Activated T-cell treated with anti-CD3 and anti-CD28 coated beads, Interleukin-2, amount 50 U/mL, for 4 hours (primary cell): ENCODE data around the gene MDN1. TPM values are rescaled to one million over a fixed set of nuclear protein-coding genes. Genes with fewer than 3 reads are reported as not detected.

Source experiments
- ATAC-seq, 2 donors: fragments of 200-7000 bp; cut with Tn5 transposase; one replicate each; pipeline ENCODE4 v1.10.0; 2021
- DNase-seq: peaks from one replicate; pipeline ENCODE4 v3.0.0-alpha.2; 2020
- H3K27me3 Mint-ChIP-seq: one replicate; pipeline ENCODE4 v1.8.0; 2021; ENCODE audit warnings: low read depth, mixed read lengths
- H3K36me3 Mint-ChIP-seq: one replicate; pipeline ENCODE4 v1.8.0; 2022; ENCODE audit warnings: mixed read lengths; ENCODE audit not compliant: insufficient read depth
- H3K4me1 Mint-ChIP-seq: one replicate; pipeline ENCODE4 v1.8.0; 2021; ENCODE audit warnings: low read depth, mixed read lengths
- H3K4me3 Mint-ChIP-seq: one replicate; pipeline ENCODE4 v1.8.0; 2021; ENCODE audit warnings: mild to moderate bottlenecking, moderate library complexity, mixed read lengths
- H3K9me3 Mint-ChIP-seq: one replicate; pipeline ENCODE4 v1.8.0; 2021; ENCODE audit warnings: mixed read lengths
- total RNA-seq, 3 donors: library from RNA; stranded (reverse); gene quantifications; one replicate each; pipeline ENCODE4 v1.2.1, GENCODE V29; 2021

The MDN1 gene
- total RNA-seq, 3 donors from 2014 or later: 74.7 to 93.0 (median 86.3) TPM

- Mint-ChIP-seq H3K4me1 (no peaks in the 10 kb centered on the region), H3K4me3 (no peak overlapping the region), H3K9me3 (no peaks in the 10 kb centered on the region), H3K36me3 (peaks cover 6% of the 10 kb centered on the region), H3K27me3 (no peaks in the 10 kb centered on the region)
- ATAC-seq: no peak
- DNase-seq: no peak
These were observed 203.1 kb downstream of the MDN1 start for GRCh38 chr6:89616531-89616930.

DNA sequence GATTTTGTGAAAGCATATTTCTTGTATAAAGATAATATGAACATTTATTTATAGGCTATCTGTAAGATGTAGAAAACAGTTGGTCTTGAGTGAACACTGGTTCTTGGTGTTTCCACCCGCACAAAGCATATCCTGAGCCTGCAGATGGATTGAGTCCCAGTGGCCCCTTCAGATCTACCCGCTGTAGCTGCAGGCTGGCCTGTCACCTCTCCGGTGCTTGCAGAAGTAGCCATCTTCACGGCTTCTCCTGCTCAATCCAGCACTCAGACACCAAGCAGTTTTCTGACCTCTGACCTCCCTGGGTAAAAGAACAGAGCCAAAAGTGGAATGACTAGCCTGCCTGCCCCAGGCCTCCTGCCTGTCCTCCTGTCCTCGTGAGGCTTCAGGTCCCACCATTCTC lies 203.7 kb downstream of the MDN1 start:
- Mint-ChIP-seq H3K9me3 (no peaks in the 10 kb centered on the region), H3K27me3 (no peaks in the 10 kb centered on the region), H3K36me3 (peaks cover 4% of the 10 kb centered on the region), H3K4me1 (no peaks in the 10 kb centered on the region), H3K4me3 (no peak overlapping the region)
- DNase-seq: no peak
- no peak for ATAC-seq

DNA sequence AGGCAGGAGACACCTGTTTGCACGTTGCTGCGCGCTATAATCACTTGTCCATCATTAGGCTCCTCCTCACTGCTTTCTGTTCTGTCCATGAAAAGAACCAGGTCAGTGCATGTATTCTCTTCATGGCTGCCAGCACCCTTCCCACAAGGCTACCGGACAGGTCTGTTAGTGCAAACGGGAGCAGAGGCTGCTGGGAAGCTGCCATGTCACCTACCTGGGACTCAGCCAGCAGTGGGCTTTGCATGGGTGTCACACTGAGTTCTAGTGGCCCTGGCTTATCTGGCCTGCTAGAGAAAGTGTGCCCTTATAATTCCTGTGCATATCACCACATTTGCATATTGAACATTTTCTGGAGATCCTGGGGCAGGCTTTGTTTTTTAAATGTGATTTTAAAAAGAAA lies 205.8 kb downstream of the MDN1 start:
- ATAC-seq: no peak
- no peak overlapping the region for H3K4me3 Mint-ChIP-seq
- H3K9me3 Mint-ChIP-seq: no peaks in the 10 kb centered on the region
- peaks cover 2% of the 10 kb centered on the region for H3K36me3 Mint-ChIP-seq
- H3K27me3 Mint-ChIP-seq: no peaks in the 10 kb centered on the region
- no peak for DNase-seq
- peaks cover 2% of the 10 kb centered on the region for H3K4me1 Mint-ChIP-seq

GRCh38 chr6:89612121-89612520 lies 207.5 kb downstream of the MDN1 start:
- Mint-ChIP-seq H3K4me1 (peaks cover 2% of the 10 kb centered on the region), H3K9me3 (no peaks in the 10 kb centered on the region), H3K36me3 (peaks cover 2% of the 10 kb centered on the region), H3K27me3 (no peaks in the 10 kb centered on the region), H3K4me3 (no peak overlapping the region)
- ATAC-seq (no peak), DNase-seq (no peak)

- DNase-seq: no peak
- Mint-ChIP-seq H3K36me3 (peaks cover 2% of the 10 kb centered on the region), H3K4me3 (no peak overlapping the region), H3K9me3 (no peaks in the 10 kb centered on the region), H3K4me1 (peaks cover 2% of the 10 kb centered on the region), H3K27me3 (no peaks in the 10 kb centered on the region)
- ATAC-seq: no peak
These were observed 207.9 kb downstream of the MDN1 start for GRCh38 chr6:89611666-89612065.

DNA sequence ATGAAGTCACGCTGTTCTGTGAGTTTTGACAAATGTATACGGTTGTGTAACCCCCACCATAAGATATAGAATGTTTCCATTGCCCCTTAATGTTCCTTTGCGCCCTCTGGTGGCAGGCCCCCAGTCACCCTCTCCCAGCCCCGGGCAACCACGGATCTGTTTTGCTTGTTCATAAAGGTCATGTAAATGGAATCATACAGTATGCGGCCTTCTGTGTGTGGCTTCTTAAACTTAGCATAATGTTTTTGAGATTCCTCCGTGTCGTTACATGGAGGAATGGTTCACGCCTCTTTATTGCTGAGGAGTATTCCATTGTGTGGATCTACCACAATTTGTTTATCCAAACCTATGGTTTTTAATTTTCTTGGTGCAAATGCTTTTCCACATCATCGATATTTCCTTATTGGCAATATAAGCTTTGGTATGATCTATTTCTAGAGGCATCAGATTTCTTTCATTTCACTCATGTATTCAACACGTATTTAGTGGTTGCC lies 209.4 kb downstream of the MDN1 start:
- Mint-ChIP-seq H3K4me3 (no peak overlapping the region), H3K36me3 (peaks cover 2% of the 10 kb centered on the region), H3K4me1 (peaks cover 2% of the 10 kb centered on the region), H3K27me3 (no peaks in the 10 kb centered on the region), H3K9me3 (no peaks in the 10 kb centered on the region)
- DNase-seq: peak; percentile 81
- peak; percentile 79 to 86 for ATAC-seq

- Mint-ChIP-seq H3K27me3 (no peaks in the 10 kb centered on the region), H3K4me3 (no peak overlapping the region), H3K9me3 (no peaks in the 10 kb centered on the region), H3K36me3 (no peaks in the 10 kb centered on the region), H3K4me1 (peaks cover 2% of the 10 kb centered on the region)
- no peak for ATAC-seq
- DNase-seq: no peak
These were observed 213.7 kb downstream of the MDN1 start for GRCh38 chr6:89605861-89606260.

DNA sequence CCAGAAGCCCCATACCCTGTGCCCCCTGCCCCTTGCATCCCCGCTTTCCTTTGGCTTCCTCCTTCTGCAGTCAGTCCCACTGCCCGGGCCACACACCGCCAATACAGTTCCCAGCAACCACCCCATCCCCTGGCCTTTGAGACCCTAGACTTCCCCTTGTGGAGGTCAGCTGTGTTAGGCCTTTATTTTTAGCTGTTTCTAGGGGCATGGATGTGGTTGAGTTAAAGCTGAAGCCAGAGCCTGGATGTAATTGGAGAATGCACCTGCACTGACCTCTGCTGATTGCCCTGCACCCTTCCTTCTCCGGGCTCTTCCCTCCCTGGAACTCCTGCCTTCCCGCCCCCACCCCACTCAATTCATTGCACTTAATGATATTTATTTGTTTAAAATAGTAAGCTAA lies 214.9 kb downstream of the MDN1 start:
- DNase-seq (no peak), ATAC-seq (no peak)
- no peaks in the 10 kb centered on the region for H3K9me3 Mint-ChIP-seq
- no peaks in the 10 kb centered on the region for H3K4me1 Mint-ChIP-seq
- no peak overlapping the region for H3K4me3 Mint-ChIP-seq
- no peaks in the 10 kb centered on the region for H3K27me3 Mint-ChIP-seq
- H3K36me3 Mint-ChIP-seq: no peaks in the 10 kb centered on the region

DNA sequence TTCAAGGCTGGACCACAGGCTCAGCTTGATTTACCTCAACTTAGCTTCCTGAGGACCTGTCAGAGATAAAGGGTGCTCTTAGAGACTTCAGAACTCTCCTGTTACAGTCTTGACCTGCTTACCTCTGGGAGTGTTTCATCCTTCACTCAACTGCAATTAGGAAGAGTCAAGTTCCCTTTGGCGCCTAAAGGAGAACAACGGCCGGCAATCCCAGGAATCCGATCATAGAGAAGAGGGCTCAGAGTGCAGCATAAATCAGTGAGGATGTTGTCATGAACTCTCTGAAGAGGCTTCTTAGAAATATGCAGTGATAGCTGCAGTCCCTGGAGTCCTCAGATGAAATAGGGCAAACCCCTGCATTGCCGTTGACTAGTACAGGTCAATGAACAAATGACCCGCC lies 217.4 kb downstream of the MDN1 start:
- ATAC-seq: no peak
- no peak for DNase-seq
- Mint-ChIP-seq H3K4me3 (no peak overlapping the region), H3K27me3 (no peaks in the 10 kb centered on the region), H3K9me3 (peaks cover 5% of the 10 kb centered on the region), H3K4me1 (peaks cover 3% of the 10 kb centered on the region), H3K36me3 (peaks cover 5% of the 10 kb centered on the region)

- H3K9me3 Mint-ChIP-seq: peaks cover 5% of the 10 kb centered on the region
- H3K4me3 Mint-ChIP-seq: no peak overlapping the region
- ATAC-seq (no peak), DNase-seq (no peak)
- H3K4me1 Mint-ChIP-seq: peaks cover 17% of the 10 kb centered on the region
- H3K36me3 Mint-ChIP-seq: peaks cover 5% of the 10 kb centered on the region
- H3K27me3 Mint-ChIP-seq: no peaks in the 10 kb centered on the region
These were observed 219.9 kb downstream of the MDN1 start for GRCh38 chr6:89599727-89600126.

- no peak for ATAC-seq
These were observed 221.6 kb downstream of the MDN1 start for GRCh38 chr6:89597988-89598387.

GRCh38 chr6:89597372-89597771 lies 222.2 kb downstream of the MDN1 start:
- H3K4me1 Mint-ChIP-seq: peaks cover 17% of the 10 kb centered on the region
- ATAC-seq (no peak), DNase-seq (no peak)
- H3K9me3 Mint-ChIP-seq: peaks cover 5% of the 10 kb centered on the region
- H3K27me3 Mint-ChIP-seq: no peaks in the 10 kb centered on the region
- peaks cover 5% of the 10 kb centered on the region for H3K36me3 Mint-ChIP-seq
- no peak overlapping the region for H3K4me3 Mint-ChIP-seq

More at GRCh38 chr6:89597988-89598387, 221.6 kb downstream of the MDN1 start:
- H3K4me1 Mint-ChIP-seq: peaks cover 17% of the 10 kb centered on the region
- peaks cover 5% of the 10 kb centered on the region for H3K36me3 Mint-ChIP-seq
- peaks cover 5% of the 10 kb centered on the region for H3K9me3 Mint-ChIP-seq
- no peak overlapping the region for H3K4me3 Mint-ChIP-seq
- H3K27me3 Mint-ChIP-seq: no peaks in the 10 kb centered on the region
- DNase-seq: no peak

DNA sequence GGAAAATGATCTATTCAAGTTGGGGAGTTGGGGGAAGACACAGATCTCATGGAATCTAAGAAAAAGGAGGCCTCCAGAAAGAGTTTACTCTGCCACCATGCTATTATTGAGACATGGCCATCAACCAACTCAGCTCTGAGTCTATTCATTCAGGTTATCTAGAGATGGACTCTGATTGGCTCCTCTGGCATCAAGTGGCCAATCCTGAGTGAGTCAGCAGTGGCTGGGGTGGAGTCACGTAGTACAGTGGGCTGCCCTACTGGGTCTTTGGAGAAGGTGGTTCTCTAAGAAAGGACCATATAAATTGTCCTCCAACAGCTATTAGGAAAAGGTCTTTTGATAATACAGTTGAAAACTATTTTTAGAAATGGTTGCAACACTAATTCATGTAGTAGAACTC lies 223.1 kb downstream of the MDN1 start:
- no peak overlapping the region for H3K4me3 Mint-ChIP-seq
- H3K36me3 Mint-ChIP-seq: peaks cover 5% of the 10 kb centered on the region
- no peaks in the 10 kb centered on the region for H3K27me3 Mint-ChIP-seq
- peaks cover 17% of the 10 kb centered on the region for H3K4me1 Mint-ChIP-seq
- no peak for DNase-seq
- H3K9me3 Mint-ChIP-seq: peaks cover 5% of the 10 kb centered on the region
- ATAC-seq: no peak

DNA sequence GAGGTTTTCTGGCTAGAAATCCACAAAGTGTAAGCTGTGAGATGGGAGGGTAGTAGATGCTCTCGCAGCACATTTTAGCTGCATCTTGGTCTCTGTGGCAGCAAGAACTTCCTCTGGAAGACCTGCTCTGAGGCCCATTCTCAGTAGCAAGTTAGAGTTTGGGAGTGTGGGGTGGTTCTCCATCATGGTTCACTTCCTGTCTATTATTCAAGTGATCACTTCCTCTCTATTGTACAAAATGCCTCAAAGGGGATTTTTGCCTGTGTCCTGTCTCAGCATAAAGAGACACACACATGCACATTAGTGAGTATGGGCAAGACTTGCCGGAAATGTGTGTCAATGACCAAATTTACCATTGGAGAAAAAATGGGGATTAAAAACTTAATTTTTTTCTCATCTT lies 223.5 kb downstream of the MDN1 start:
- Mint-ChIP-seq H3K36me3 (peaks cover 5% of the 10 kb centered on the region), H3K4me1 (peaks cover 17% of the 10 kb centered on the region), H3K4me3 (no peak overlapping the region), H3K27me3 (no peaks in the 10 kb centered on the region), H3K9me3 (peaks cover 5% of the 10 kb centered on the region)
- DNase-seq: no peak
- ATAC-seq: peak; percentile 48 to 62
